ENCODE results near the gene SLC19A1.

- TF ChIP-seq MAX (IDR thresholded peaks at IDR 0.05) (no peak), CTCF (IDR thresholded peaks at IDR 0.05; ENCODE audit: low read depth, low read length, missing input control) (no peak), JUND (IDR thresholded peaks at IDR 0.05) (no peak)
Observed at GRCh38 chr21:45468051-45468970, 73.9 kb downstream of the SLC19A1 start.
